AG09309 (cell line): ENCODE data around the gene DGKH.

Source experiments
- DNase-seq: peaks from one replicate; pipeline ENCODE4 v3.0.0-alpha.2; 2010; ENCODE audit warnings: low read depth
- H3K4me3 ChIP-seq: 2 replicates; pipeline ENCODE4 v1.5.1; 2011; ENCODE audit warnings: mild to moderate bottlenecking, low read depth, low read length, moderate library complexity; ENCODE audit not compliant: control insufficient read depth
- CTCF ChIP-seq: IDR thresholded peaks from 2 replicates; pipeline ENCODE4 v1.5.1; 2011; ENCODE audit warnings: mild to moderate bottlenecking, low read depth, low read length, inconsistent platforms; ENCODE audit not compliant: insufficient read depth, control insufficient read depth; ENCODE audit errors: missing control alignments

Gene DGKH

GRCh38 chr13:42228527-42228926 is 180.1 kb downstream of the DGKH start:
- no peak for DNase-seq
- H3K4me3 ChIP-seq: no peak overlapping the region
- TF ChIP-seq CTCF: no peak

- no peak for TF ChIP-seq CTCF
- no peak overlapping the region for H3K4me3 ChIP-seq
- DNase-seq: no peak
Observed at GRCh38 chr13:42229287-42229686, 180.8 kb downstream of the DGKH start.

GRCh38 chr13:42232671-42233070 is 184.2 kb downstream of the DGKH start:
- no peak for TF ChIP-seq CTCF
- no peak for DNase-seq
- no peak overlapping the region for H3K4me3 ChIP-seq

GRCh38 chr13:42233726-42234125 is 185.3 kb downstream of the DGKH start:
- TF ChIP-seq CTCF: no peak
- H3K4me3 ChIP-seq: no peak overlapping the region
- DNase-seq: no peak

GRCh38 chr13:42239161-42239560 is 190.7 kb downstream of the DGKH start:
- no peak overlapping the region for H3K4me3 ChIP-seq
- TF ChIP-seq CTCF: no peak
- no peak for DNase-seq

- no peak overlapping the region for H3K4me3 ChIP-seq
- TF ChIP-seq CTCF: no peak
- DNase-seq: no peak
Observed at GRCh38 chr13:42239644-42240043, 191.2 kb downstream of the DGKH start.

GRCh38 chr13:42246541-42246940 is 198.1 kb downstream of the DGKH start:
- no peak for TF ChIP-seq CTCF
- no peak overlapping the region for H3K4me3 ChIP-seq

More at GRCh38 chr13:42246541-42246940, 198.1 kb downstream of the DGKH start:
- DNase-seq: no peak
